Osteoblast (primary cell): Measurements from ENCODE around the gene ITSN1. TPM values are rescaled to one million over a fixed set of nuclear protein-coding genes. Genes with fewer than 3 reads are reported as not detected.

Experiments used
- DNase-seq: peaks from one replicate; pipeline ENCODE4 v3.0.0; 2011; ENCODE audit warnings: low spot score, mixed read lengths; ENCODE audit not compliant: insufficient read length; ENCODE audit errors: missing footprints
- H2AFZ ChIP-seq: 2 replicates; pipeline ENCODE4 v1.6.0; 2011; ENCODE audit warnings: mild to moderate bottlenecking, low read length
- H3K27ac ChIP-seq: 2 replicates; pipeline ENCODE4 v1.5.1; 2011; ENCODE audit warnings: mild to moderate bottlenecking, low read depth, low read length, moderate library complexity
- H3K27me3 ChIP-seq: 2 replicates; pipeline ENCODE4 v1.6.0; 2012; ENCODE audit warnings: mild to moderate bottlenecking, control low read depth, inconsistent platforms, low read length, moderate library complexity; ENCODE audit not compliant: insufficient read depth
- H3K36me3 ChIP-seq: 2 replicates; pipeline ENCODE4 v1.5.1; 2011; ENCODE audit warnings: mild to moderate bottlenecking, low read length, control low read depth, moderate library complexity; ENCODE audit not compliant: insufficient read depth
- H3K4me1 ChIP-seq: 2 replicates; pipeline ENCODE4 v1.5.1; 2011; ENCODE audit warnings: mild to moderate bottlenecking, low read length, control low read depth, moderate library complexity; ENCODE audit not compliant: insufficient read depth
- H3K4me2 ChIP-seq: 2 replicates; pipeline ENCODE4 v1.6.0; 2011; ENCODE audit warnings: mild to moderate bottlenecking, low read length; ENCODE audit not compliant: insufficient read depth
- H3K4me3 ChIP-seq: fragments of 200-600 bp; sonication (generic); 3 replicates; pipeline ENCODE4 v1.5.1; 2012; ENCODE audit warnings: mild to moderate bottlenecking, low read length, inconsistent platforms; ENCODE audit not compliant: insufficient read depth
- H3K79me2 ChIP-seq: 2 replicates; pipeline ENCODE4 v1.6.0; 2012; ENCODE audit warnings: mild to moderate bottlenecking, low read length, control low read depth, inconsistent platforms; ENCODE audit not compliant: insufficient read depth
- H3K9me3 ChIP-seq: 2 replicates; pipeline ENCODE4 v1.5.1; 2011; ENCODE audit warnings: low read depth, low read length, control low read depth
- H4K20me1 ChIP-seq: 2 replicates; pipeline ENCODE4 v1.6.0; 2012; ENCODE audit warnings: mild to moderate bottlenecking, low read length, control low read depth; ENCODE audit not compliant: insufficient read depth
- CTCF ChIP-seq: IDR thresholded peaks from 2 replicates; pipeline ENCODE4 v1.5.1; 2011; ENCODE audit warnings: mild to moderate bottlenecking, low read depth, low read length, moderate library complexity; ENCODE audit errors: extremely low read depth
- total RNA-seq: library from RNA; depleted of rRNA; stranded (reverse); fragments of >200 nt; gene quantifications from 2 replicates; pipeline ENCODE4 v1.2.3, GENCODE V29; 2012

The ITSN1 gene
- total RNA-seq, 1 donor: 42.7 TPM

- no peaks in the 10 kb centered on the region for H3K4me1 ChIP-seq
- H4K20me1 ChIP-seq: peaks cover 49% of the 10 kb centered on the region
- no peak overlapping the region for H3K4me3 ChIP-seq
- no peaks in the 10 kb centered on the region for H3K36me3 ChIP-seq
- H3K27ac ChIP-seq: no peak overlapping the region
- H3K79me2 ChIP-seq: peaks cover 85% of the 10 kb centered on the region
- no peaks in the 10 kb centered on the region for H3K9me3 ChIP-seq
- TF ChIP-seq CTCF: no peak
- H3K4me2 ChIP-seq: no peak overlapping the region
- H2AFZ ChIP-seq: no peak overlapping the region
- DNase-seq: no peak
- H3K27me3 ChIP-seq: no peaks in the 10 kb centered on the region
Observed at GRCh38 chr21:33699277-33699676, 57.0 kb downstream of the ITSN1 start.

GRCh38 chr21:33700491-33700890 lies 58.2 kb downstream of the ITSN1 start:
- Histone ChIP-seq H3K9me3 (no peaks in the 10 kb centered on the region), H3K27me3 (no peaks in the 10 kb centered on the region), H3K79me2 (peaks cover 78% of the 10 kb centered on the region), H3K27ac (no peak overlapping the region), H3K4me1 (no peaks in the 10 kb centered on the region), H3K4me2 (no peak overlapping the region), H4K20me1 (peaks cover 43% of the 10 kb centered on the region), H3K4me3 (no peak overlapping the region), H2AFZ (no peak overlapping the region), H3K36me3 (no peaks in the 10 kb centered on the region)
- no peak for TF ChIP-seq CTCF
- DNase-seq: no peak

DNA sequence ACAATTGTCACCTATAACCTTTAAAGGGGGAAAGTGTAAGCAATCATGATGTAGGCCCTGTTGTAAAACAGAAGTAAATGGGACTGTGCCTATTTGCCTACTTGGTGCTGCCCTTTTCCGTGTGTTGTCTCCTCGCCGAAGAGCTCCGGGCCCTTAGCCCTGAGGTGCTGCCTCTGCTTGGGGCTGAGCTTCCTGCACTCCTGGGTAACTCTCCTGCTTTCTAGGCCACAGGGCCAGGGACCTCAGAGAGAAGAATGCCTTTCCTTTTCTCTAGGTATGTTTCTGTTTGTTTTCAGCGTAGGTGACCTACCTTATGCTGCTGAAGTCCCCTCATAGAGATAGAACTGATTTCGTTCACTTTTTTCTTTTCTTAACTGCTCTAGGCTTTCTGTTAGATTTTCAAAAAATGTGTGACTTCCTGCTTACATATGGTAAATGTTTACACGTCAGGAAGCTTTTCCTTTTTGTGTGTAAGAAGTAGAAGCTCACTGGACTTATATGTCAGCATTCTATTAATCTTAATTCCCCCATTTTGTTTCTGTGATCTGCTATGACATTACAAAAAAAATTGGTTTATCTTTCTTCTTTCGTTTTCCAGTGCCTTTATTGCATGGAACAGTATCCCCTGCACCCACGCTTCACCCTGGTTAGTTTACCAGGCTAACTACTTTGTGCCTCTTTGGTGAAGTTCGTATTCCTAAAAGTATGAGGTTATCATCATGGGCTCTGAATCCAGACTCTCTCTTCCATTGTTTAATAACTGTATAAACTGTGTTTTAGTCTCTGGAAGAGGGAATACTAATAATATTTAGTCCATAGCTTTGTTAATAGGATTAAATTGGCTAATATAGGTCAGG lies 61.7 kb downstream of the ITSN1 start:
- Histone ChIP-seq H3K4me2 (peak overlapping the region; percentile 36), H3K4me3 (peak overlapping the region; percentile 1), H3K9me3 (no peaks in the 10 kb centered on the region), H3K4me1 (peaks cover 17% of the 10 kb centered on the region), H3K27ac (peak overlapping the region; percentile 46), H4K20me1 (peaks cover 16% of the 10 kb centered on the region), H3K36me3 (peaks cover 3% of the 10 kb centered on the region), H3K79me2 (peaks cover 71% of the 10 kb centered on the region), H3K27me3 (no peaks in the 10 kb centered on the region), H2AFZ (peak overlapping the region; percentile 17)
- DNase-seq: peak; percentile 64
- TF ChIP-seq CTCF: no peak

DNA sequence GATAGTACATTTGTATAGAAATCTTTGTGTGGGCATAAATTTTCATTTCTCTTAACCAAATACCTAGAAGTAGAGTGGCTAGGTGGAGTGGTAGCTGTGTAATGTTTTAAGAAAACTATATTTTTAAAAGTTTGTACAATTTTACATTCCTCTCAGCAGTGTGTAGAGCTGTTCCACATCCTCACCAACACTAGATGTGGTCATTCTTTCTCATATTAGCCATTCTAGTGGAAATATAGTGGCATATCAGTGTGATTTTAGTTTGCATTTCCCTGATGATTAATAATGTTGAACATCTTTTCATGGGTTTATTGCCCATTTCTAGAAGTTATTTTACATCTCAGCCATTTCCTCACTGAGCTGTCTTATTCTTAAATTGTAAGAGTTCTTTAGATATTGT lies 65.5 kb downstream of the ITSN1 start:
- H3K36me3 ChIP-seq: peaks cover 4% of the 10 kb centered on the region
- TF ChIP-seq CTCF: no peak
- no peaks in the 10 kb centered on the region for H3K27me3 ChIP-seq
- H3K9me3 ChIP-seq: no peaks in the 10 kb centered on the region
- H3K27ac ChIP-seq: no peak overlapping the region
- peaks cover 17% of the 10 kb centered on the region for H3K4me1 ChIP-seq
- peaks cover 11% of the 10 kb centered on the region for H4K20me1 ChIP-seq
- H3K4me3 ChIP-seq: no peak overlapping the region
- H3K4me2 ChIP-seq: no peak overlapping the region
- peaks cover 76% of the 10 kb centered on the region for H3K79me2 ChIP-seq
- no peak overlapping the region for H2AFZ ChIP-seq
- DNase-seq: no peak
